Measurements from ENCODE around the gene AGXT2.

Gene AGXT2

GRCh38 chr5:34993951-34994350 is 53.8 kb downstream of the AGXT2 start:
- Mint-ChIP-seq H3K27ac (no peak overlapping the region), H3K4me3 (no peak overlapping the region), H3K36me3 (ENCODE audit: low read depth) (no peaks in the 10 kb centered on the region), H3K9me3 (peaks cover 15% of the 10 kb centered on the region), H3K4me1 (no peaks in the 10 kb centered on the region), H3K27me3 (ENCODE audit: low read depth) (no peaks in the 10 kb centered on the region)
- no peak for TF ChIP-seq CTCF (IDR thresholded peaks at IDR 0.05; ENCODE audit: unreplicated experiment in 3 of 3)

- peaks cover 21% of the 10 kb centered on the region for H3K9me3 Mint-ChIP-seq
- no peak for TF ChIP-seq CTCF (IDR thresholded peaks at IDR 0.05; ENCODE audit: unreplicated experiment in 3 of 3)
- H3K4me1 Mint-ChIP-seq: no peaks in the 10 kb centered on the region
- peaks cover 5% of the 10 kb centered on the region for H3K36me3 Mint-ChIP-seq (ENCODE audit: low read depth)
- no peaks in the 10 kb centered on the region for H3K27me3 Mint-ChIP-seq (ENCODE audit: low read depth)
- no peak overlapping the region for H3K4me3 Mint-ChIP-seq
- H3K27ac Mint-ChIP-seq: no peak overlapping the region
Observed at GRCh38 chr5:34991486-34992238, 56.1 kb downstream of the AGXT2 start.

GRCh38 chr5:34986965-34987364 is 60.8 kb downstream of the AGXT2 start:
- H3K4me3 Mint-ChIP-seq: no peak overlapping the region
- H3K27ac Mint-ChIP-seq: no peak overlapping the region
- H3K36me3 Mint-ChIP-seq (ENCODE audit: low read depth): peaks cover 7% of the 10 kb centered on the region
- TF ChIP-seq CTCF (IDR thresholded peaks at IDR 0.05; ENCODE audit: unreplicated experiment in 3 of 3): no peak
- no peaks in the 10 kb centered on the region for H3K4me1 Mint-ChIP-seq
- peaks cover 4% of the 10 kb centered on the region for H3K27me3 Mint-ChIP-seq (ENCODE audit: low read depth)
- H3K9me3 Mint-ChIP-seq: peaks cover 28% of the 10 kb centered on the region

- Mint-ChIP-seq H3K27me3 (ENCODE audit: low read depth) (peaks cover 4% of the 10 kb centered on the region), H3K36me3 (ENCODE audit: low read depth) (peaks cover 7% of the 10 kb centered on the region), H3K27ac (no peak overlapping the region), H3K9me3 (peaks cover 29% of the 10 kb centered on the region), H3K4me3 (no peak overlapping the region), H3K4me1 (no peaks in the 10 kb centered on the region)
- no peak for TF ChIP-seq CTCF (IDR thresholded peaks at IDR 0.05; ENCODE audit: unreplicated experiment in 3 of 3)
Observed at GRCh38 chr5:34982823-34983222, 64.9 kb downstream of the AGXT2 start.

- no peaks in the 10 kb centered on the region for H3K4me1 Mint-ChIP-seq
- no peak overlapping the region for H3K4me3 Mint-ChIP-seq
- no peaks in the 10 kb centered on the region for H3K36me3 Mint-ChIP-seq (ENCODE audit: low read depth)
- H3K27ac Mint-ChIP-seq: peak overlapping the region; percentile 58 to 95 (median 85)
- no peaks in the 10 kb centered on the region for H3K27me3 Mint-ChIP-seq (ENCODE audit: low read depth)
- H3K9me3 Mint-ChIP-seq: peaks cover 13% of the 10 kb centered on the region
- no peak for TF ChIP-seq CTCF (IDR thresholded peaks at IDR 0.05; ENCODE audit: unreplicated experiment in 3 of 3)
Observed at GRCh38 chr5:34978681-34979080, 69.1 kb downstream of the AGXT2 start.
